Kidney (tissue), 14 donors: ENCODE measurements around the gene C7. TPM values are rescaled to one million over a fixed set of nuclear protein-coding genes. Genes with fewer than 3 reads are reported as not detected.

Experiments used
- DNase-seq, 5 donors: peaks; one replicate each; pipeline ENCODE4 v3.0.0-alpha.2; 2013 to 2020
- FAIRE-seq: peaks from 2 replicates; lab custom pipeline; 2012; peaks lifted over from hg19 to GRCh38; lab: Jason Lieb, UNC
- H3K27ac ChIP-seq, 2 donors: one replicate each; pipeline ENCODE4 v1.7.0; 2013; ENCODE audit warnings: low read depth in 2 of 2, low read length in 2 of 2, inconsistent platforms in 1 of 2
- H3K27me3 ChIP-seq: one replicate; pipeline ENCODE4 v1.7.1; 2013; ENCODE audit warnings: low read length, inconsistent platforms; ENCODE audit not compliant: control insufficient read depth, insufficient read depth
- H3K36me3 ChIP-seq, 3 donors: one replicate each; pipeline versions ENCODE4 v1.7.0 to v1.7.1; 2013; ENCODE audit warnings: low read length in 3 of 3, control low read depth in 1 of 3, inconsistent platforms in 1 of 3; ENCODE audit not compliant: insufficient read depth in 3 of 3, control insufficient read depth in 2 of 3
- H3K4me1 ChIP-seq, 3 donors: one replicate each; pipeline versions ENCODE4 v1.7.0 to v1.7.1; 2013; ENCODE audit warnings: low read length in 3 of 3, inconsistent platforms in 1 of 3, low read depth in 1 of 3; ENCODE audit not compliant: control insufficient read depth in 2 of 3, insufficient read depth in 2 of 3
- H3K4me3 ChIP-seq, 3 donors: one replicate each; pipeline versions ENCODE4 v1.7.0 to v1.8.1; 2013; ENCODE audit warnings: low read length in 3 of 3, control low read depth in 1 of 3, inconsistent platforms in 1 of 3
- H3K9ac ChIP-seq, 3 donors: one replicate each; pipeline versions ENCODE4 v1.7.0 to v1.7.1; 2013; ENCODE audit warnings: low read length in 3 of 3, control low read depth in 1 of 3, inconsistent platforms in 1 of 3
- H3K9me3 ChIP-seq, 3 donors: one replicate each; pipeline versions ENCODE4 v1.7.0 to v1.7.1; 2013; ENCODE audit warnings: low read length in 3 of 3, control low read depth in 1 of 3, inconsistent platforms in 1 of 3; ENCODE audit not compliant: control insufficient read depth in 2 of 3, insufficient read depth in 1 of 3
- intact Hi-C: fragments of 100-400 bp; cut with DNase I; formaldehyde crosslinking; loops from one replicate; pipeline ENCODE4 v1.11.1; 2022
- polyA plus RNA-seq: library from polyadenylated mRNA; stranded (reverse); fragments of 350-450 nt; fragmentation: Illumina TruSeq; extraction: RNeasy Lipid Tissue Mini Kit (QIAGEN cat#74804); gene quantifications from one replicate; pipeline ENCODE4 v1.2.3, GENCODE V29; 2014; ENCODE audit warnings: low read depth, low replicate concordance; ENCODE audit not compliant: insufficient read depth
- total RNA-seq: library from RNA; stranded (reverse); fragmentation: NEBNext Ultra II Directional; extraction: Animal tissue kit (Norgen Biotek cat#: 25700); gene quantifications from one replicate; pipeline ENCODE4 v1.2.1, GENCODE V29; 2021
- TF ChIP-seq, protein P1 (sequence below): IDR thresholded peaks from 3 replicates; pipeline ENCODE4 v1.5.1; 2012; ENCODE audit warnings: mild to moderate bottlenecking, moderate library complexity, borderline replicate concordance; ENCODE audit not compliant: insufficient read depth; ENCODE audit errors: extremely low read depth
- donor health status: control.
- donor health status: control.
- donor health status: control.
- donor health status: control.
- donor health status: control.
- donor health status: DM: yes; HTN: yes; CAD: no.
- donor health status: Normal renal cell carcinoma (clear cell type).

Gene C7
- total and polyA plus RNA-seq, 2 donors from 2014 or later = 158 to 849 TPM

DNA sequence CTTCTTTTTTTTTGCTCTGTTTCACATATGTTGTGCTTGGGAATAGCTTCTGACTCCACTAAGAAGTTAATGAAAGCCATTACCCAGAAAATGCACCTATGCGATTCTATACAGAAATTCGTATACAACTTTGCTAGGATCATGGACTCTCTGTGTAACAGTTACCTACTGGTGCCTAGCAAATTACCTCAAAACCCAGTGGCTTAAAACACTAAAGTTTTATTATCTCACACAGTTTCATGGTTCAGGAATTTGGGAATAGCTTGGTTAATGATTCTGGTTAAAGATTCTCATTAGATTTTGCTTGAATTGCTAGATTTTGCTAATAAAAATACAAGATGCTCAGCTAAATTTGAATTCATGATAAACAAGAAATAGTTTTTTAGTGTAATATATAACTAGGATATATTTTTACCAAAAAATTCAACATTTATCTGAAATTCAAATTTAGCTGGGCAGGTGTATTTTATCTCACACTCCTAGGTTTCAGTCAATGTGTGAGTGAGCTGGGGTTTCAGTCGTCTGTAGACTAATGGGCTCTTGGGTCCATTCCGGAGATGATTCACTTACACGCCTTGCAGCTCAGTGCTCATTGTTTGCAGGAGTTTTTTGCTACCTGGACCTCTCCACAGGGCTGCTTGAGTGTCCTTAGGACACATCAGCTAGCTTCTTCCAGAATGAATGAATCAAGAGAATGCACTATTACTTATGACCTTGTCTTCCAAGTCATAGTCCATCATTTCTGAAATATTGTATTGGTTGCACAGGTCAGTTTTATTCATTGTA, 86.7 kb downstream of the C7 start:
- no peaks in the 10 kb centered on the region for H3K9me3 ChIP-seq
- peaks cover 2 to 13% (median 10%) of the 10 kb centered on the region in 3 donors for H3K4me1 ChIP-seq
- no peak overlapping the region for H3K4me3 ChIP-seq
- FAIRE-seq (no peak), DNase-seq (peak in 3 of 5 donors; percentile 33 to 57 (median 47))
- no peaks in the 10 kb centered on the region for H3K27me3 ChIP-seq
- TF ChIP-seq, protein P1, sequence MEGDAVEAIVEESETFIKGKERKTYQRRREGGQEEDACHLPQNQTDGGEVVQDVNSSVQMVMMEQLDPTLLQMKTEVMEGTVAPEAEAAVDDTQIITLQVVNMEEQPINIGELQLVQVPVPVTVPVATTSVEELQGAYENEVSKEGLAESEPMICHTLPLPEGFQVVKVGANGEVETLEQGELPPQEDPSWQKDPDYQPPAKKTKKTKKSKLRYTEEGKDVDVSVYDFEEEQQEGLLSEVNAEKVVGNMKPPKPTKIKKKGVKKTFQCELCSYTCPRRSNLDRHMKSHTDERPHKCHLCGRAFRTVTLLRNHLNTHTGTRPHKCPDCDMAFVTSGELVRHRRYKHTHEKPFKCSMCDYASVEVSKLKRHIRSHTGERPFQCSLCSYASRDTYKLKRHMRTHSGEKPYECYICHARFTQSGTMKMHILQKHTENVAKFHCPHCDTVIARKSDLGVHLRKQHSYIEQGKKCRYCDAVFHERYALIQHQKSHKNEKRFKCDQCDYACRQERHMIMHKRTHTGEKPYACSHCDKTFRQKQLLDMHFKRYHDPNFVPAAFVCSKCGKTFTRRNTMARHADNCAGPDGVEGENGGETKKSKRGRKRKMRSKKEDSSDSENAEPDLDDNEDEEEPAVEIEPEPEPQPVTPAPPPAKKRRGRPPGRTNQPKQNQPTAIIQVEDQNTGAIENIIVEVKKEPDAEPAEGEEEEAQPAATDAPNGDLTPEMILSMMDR = no peak
- intact Hi-C loops = no loop called here
- H3K27ac ChIP-seq = peak overlapping the region in 1 of 2 donors; percentile 24
- H3K9ac ChIP-seq = no peak overlapping the region
- no peaks in the 10 kb centered on the region for H3K36me3 ChIP-seq

DNA sequence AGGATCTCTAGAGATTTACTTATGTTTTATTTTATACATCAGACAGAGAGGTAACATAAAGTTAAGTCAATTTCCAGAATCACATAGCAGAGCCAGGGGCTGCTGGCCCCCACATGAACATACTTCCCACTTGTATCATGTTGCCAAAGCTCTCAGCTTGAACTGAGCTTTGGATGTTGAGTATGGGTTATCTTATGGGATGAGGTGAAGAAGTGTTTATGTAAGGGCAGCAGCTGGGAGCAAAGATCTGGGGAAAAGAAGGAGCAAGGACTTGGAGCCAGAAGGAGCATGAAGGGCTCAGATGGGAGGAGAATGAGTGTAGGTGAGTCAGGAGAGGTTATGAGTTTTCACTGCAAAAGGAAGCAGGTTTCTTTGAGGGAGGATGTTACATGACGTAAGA, 89.8 kb downstream of the C7 start:
- peaks cover 0 to 2% (median 0%) of the 10 kb centered on the region in 3 donors for H3K4me1 ChIP-seq
- H3K9ac ChIP-seq = no peak overlapping the region
- intact Hi-C loops = no loop called here
- FAIRE-seq (no peak), DNase-seq (no peak)
- no peaks in the 10 kb centered on the region for H3K36me3 ChIP-seq
- no peaks in the 10 kb centered on the region for H3K27me3 ChIP-seq
- no peak overlapping the region for H3K27ac ChIP-seq
- TF ChIP-seq, protein P1 = no peak
- H3K4me3 ChIP-seq = no peak overlapping the region
- H3K9me3 ChIP-seq = no peaks in the 10 kb centered on the region

DNA sequence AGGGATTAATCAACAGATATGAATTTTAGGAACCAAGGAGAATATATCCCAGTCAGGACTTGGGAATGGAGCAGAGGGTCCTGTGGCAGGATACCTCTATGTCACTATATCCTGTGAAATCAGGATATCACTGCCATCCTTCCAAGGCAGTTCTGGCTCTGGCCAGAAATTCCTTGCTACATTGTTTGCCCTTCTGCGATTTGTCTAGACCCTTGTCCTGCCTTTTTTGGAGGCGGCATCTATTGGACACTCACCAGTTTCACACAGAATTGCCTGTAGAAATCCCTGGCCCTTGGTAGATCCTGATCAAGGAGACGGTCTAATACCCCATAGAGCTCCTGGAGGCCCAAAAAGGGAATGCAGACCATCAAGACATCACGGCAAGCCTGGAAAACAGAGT, 90.7 kb downstream of the C7 start:
- Histone ChIP-seq H3K27me3 (no peaks in the 10 kb centered on the region), H3K9me3 (no peaks in the 10 kb centered on the region), H3K27ac (no peak overlapping the region), H3K4me1 (peaks cover 0 to 2% (median 0%) of the 10 kb centered on the region in 3 donors), H3K36me3 (no peaks in the 10 kb centered on the region), H3K4me3 (no peak overlapping the region), H3K9ac (no peak overlapping the region)
- intact Hi-C loops = no loop called here
- TF ChIP-seq, protein P1 = no peak
- FAIRE-seq (no peak), DNase-seq (no peak)
